SW480 (cell line): Measurements from ENCODE around the gene KRCC1.

ENCODE experiments used
- DNase-seq: peaks from one replicate; pipeline ENCODE4 v3.0.0-alpha.2; 2016; ENCODE audit warnings: low spot score

KRCC1 gene

DNA sequence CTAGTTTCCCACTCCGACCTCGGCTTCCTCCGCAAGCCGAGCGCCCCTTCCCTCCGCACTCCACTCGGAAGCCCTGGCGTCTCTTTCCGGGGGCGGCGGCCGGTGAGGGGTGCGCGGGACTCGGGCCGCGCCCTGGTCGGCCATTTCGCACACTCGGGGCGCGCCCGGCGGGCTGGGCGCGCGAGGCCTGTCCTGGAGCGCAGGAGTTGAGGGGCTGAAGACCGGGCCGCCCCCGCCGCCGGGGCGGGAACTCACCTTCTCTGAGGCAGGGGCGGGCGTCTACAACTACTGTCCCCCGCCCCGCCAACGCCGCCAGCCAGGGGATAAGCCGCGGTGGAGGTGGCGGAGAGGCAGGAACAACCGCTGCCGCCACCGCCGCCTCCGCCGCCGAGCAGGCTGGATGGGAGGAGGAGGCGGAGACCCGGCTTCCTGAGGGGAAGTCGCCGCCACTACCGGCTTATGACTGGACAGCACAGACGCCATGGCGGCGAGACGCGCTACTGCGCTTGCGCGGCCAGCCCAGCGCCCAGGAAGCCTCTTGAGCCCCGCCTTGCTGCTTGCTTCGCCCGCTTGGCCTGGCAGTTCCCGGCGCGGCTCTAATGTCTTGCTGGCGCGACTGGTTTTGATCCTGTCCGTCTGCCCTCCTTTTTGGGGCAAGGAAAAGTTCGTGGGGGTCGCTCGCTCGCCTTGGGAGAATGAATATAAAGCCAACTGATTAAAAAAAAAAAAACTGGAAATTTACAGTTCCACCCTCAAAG is at the start of gene KRCC1:
KRCC1 (minus strand) TSS at position 413 of the 758 bp plus-strand sequence. CDS start 27,220 bp downstream, outside the sequence.
- DNase-seq, result peak; percentile 95

DNA sequence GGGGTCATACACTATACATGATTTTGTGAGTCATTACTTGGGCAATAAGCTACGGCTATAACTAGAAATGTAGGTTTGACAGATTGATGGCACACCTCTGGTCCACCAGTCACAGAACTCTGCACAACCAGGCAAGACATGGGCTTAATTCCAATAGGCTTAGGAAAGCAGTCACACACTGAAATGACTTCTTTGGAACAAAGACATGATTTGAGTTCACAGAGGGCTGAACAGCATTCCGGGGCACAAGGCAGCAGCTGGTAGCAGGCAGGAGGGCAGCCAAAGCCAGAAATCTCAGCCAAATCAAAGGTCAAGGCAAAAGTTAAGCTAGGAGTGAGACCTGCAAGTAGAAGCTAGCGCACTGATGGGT is 44.9 kb upstream of the KRCC1 start:
- no peak for DNase-seq

DNA sequence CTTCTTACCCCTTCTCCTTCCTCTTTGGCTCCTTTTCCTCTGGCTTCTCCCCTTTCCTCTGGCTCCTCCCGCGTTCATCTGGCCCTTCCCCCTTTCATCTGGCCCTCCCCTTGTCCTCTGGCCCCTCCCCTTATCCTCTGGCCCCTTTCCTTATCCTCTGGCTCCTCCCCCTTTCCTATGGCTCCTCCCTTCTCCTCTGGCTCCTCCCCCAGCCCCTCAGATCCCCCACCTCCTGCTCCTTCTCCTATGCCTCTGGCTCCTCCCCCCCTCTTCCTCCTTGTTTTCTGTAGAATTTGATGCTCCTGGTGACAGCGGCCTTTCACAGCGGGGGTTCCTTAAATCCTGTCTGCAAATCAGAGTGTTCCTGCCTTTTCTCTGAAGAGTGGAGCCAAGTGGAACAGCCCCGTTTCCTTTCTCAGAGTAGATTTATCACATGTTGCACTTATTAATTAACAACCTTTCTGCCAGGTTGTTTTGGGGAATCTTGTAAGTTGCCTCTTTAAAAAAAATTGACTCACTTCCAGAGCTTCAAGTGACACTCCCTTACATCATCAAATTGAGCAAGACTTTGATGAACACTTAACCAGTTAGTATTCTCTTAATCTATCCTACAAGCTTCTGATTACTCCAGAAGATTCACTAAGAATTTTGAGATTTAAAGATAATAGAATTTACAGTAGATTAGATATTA is 44.4 kb upstream of the KRCC1 start:
- peak; percentile 16 for DNase-seq

DNA sequence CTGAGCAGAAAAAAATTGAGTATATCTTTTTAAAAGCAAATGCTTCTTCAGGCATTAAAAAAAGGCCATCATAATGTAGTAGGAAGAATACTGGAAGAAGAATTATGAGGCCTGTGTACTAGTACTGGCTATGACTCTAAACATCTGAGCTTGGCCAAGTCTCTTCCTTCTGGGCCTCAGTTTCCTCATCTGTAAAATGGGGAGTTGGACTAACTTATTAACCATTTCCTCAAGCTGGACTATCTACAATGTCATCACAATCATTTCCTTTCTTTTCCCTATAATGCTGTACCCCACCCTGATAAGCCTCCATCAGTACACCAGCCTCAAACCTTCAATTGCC is 42.9 kb upstream of the KRCC1 start:
- DNase-seq, result no peak

DNA sequence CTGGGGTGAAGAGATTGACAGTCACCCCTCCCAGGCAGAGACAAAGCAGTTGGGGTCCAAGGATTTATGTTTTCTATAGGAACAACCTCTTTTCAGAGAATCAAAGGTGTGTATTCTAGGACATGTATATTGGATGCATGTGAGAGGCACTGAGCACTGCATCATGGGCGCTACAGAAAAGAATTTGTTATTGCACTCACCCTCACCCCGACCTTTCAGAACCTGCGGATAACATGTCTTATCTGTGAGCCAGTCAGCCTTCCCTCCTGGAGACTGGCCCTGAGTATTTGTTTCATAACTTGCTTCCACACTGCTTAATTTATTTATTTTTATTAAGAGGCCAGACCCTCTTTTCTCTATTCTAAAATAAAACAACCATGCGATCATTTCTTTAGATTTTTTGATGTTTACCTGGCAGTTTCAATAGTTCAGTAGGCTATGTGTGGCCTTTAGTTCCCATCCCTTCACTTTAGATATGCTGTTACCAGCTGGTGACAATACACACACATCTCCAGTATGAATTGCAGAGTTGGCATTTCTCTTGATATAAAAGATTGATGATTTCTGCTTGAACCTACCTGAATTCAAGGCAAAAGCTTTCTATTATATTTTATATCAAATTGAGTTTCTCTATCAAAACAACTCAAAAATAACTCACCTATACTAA is 42.4 kb upstream of the KRCC1 start:
- no peak for DNase-seq

DNA sequence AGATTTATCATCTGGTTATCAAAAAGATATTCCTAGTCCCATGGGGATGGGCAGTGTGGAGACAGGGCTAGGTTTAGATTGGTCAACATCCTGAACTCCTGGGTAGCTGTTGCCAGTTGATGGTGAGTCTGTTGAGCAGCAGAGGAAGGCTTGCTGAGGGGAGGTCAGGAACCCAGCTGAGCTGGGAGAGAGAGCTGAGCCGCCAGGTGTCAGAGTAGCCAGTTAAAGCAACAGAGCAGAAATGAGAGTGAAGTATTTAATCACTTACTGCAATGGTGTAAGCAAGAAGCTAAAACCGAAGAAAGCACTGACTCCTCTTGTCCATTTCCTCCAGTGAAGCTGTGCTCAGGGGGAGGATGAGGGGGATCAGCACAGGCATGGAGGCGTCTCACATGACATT is 41.6 kb upstream of the KRCC1 start:
- no peak for DNase-seq

DNA sequence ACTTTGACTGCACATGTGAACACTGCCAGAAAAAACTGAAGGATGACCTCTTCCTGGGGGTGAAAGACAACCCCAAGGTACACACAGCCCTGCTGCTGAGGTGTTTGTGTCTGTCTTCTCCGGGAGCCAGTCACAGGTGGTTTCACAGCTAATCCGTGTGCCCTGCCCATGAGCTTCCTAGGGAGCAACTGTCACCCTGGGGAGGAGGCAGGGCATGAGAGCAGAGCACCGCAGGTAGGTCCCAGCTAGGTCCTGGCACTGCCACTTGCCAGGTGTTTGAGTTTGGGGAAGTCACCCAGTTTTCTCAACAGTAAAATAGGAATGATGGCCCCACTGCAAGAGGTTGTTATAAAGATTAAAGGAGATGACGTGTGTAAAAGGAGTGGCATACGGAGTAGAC is 41.1 kb upstream of the KRCC1 start:
- no peak for DNase-seq

DNA sequence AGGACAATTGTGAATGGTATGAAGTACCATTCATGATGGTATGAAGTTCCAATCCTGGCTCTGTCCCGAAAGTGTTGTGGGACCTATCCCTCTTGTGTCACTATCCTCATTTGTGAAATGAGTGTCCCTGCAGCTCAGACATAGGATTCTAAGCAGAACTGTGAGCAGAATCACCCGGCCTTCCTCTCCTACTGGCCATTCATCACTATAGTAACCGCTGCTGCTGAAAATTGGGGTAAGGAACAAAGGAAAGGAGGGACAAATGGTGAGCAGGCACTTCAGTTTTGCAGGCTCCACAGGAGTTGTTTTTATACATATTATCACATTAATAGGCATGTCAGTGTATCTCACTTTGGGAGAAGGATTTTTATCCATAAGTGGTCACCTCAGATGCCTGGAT is 39.4 kb upstream of the KRCC1 start:
- no peak for DNase-seq

DNA sequence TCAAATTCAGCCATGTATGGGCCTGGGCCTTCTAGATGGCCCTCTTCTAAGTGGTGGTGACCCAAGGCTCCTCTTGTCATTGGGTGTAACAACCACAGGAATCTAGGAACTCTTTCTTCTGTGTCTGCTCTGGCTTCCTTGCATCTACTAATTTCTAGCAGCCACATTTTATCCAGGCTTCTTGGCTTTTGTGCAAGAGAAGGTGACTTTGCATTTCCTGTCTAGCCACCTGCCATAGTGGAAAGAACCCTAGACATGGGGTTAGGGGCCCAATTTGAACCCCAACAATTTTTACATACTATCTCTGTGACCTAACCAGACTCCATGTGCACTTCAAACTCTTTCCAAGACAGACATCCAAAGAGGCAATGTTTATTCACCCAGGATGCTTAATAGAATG is 37.2 kb upstream of the KRCC1 start:
- no peak for DNase-seq

DNA sequence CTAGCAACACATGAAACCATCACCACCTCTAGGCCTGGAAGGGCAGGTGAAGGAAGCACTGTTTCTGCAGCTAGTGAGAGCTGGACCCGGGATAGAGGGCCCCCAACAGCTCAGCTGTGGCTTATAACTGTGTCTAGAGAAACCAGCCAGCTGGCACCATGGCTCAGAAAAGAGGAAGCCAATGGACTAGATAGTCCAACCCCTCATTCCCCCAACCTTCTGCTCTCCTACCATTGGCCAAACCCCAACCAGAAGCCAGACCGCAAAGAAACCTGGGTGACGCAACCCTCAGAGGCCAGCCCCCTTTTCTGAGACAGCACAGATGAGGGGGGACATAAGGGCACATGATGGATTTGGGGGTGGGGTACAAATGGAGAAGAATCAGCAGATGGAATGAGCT is 36.4 kb upstream of the KRCC1 start:
- DNase-seq, result no peak

DNA sequence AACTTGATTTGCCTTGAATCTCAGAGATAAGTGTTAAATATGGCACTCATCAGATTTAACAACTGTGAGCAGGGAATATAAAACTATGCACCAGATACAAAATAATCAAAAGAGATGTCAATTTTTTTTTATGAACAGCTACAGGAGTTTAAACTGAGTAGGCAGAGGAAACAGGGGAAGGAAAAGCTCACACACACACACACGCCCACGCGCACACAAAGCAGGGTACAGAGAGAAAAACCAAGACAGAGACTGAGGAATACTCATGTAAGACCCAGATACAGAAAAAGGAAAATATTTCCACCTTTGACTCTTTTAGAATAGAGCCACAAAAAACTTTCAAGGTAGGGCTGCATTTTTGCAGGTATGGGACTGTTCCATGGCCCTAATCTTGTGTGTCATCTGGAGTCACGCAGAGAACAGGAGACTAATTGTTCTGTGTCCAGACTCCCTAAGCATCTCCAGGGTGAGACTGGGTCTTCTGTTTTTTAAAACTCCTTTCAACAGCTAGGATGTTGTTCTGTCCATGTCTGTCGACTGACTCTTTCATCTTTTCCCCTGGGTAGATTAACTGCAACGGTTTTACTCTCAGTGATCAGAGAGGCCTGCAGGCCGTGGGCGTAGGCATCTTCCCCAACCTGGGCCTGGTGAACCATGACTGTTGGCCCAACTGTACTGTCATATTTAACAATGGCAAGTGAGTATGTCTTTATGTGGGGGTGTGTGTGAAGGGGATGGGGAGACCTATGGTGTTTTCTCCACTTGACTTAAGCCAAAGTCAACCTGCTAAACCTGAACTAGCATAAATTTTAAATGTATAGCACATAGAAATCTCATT is 35.1 kb upstream of the KRCC1 start:
- no peak for DNase-seq

DNA sequence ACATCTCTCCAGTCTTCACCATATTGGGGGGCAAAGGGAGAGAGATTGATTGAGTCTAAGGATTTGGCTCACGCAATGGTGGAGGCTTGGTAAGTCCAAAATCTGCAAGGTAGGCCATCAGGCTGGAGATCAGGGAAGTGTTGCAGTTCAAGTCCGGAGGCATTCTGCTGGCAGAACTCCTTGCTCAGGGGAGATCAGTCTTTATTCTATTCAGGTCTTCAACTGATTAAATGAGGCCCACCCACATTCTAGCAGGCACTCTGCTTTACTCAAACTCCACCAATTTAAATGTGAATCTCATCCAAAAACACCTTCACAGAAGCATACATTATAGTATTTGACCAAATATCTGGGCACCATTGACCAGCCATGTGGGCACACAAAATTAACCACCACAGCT is 33.4 kb upstream of the KRCC1 start:
- DNase-seq, result no peak

DNA sequence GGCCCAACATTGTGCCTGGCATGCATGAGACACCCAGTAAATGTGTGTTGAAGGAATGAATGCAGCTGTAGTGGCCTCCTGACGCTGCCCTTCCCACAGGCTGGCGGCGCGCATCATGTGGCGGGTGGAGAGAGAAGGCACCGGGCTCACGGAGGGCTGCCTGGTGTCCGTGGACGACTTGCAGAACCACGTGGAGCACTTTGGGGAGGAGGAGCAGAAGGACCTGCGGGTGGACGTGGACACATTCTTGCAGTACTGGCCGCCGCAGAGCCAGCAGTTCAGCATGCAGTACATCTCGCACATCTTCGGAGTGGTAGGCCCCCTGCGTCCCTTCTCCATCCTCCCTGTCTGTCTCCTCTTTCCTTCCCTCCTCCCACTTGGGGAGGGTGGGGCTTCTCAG is 32.2 kb upstream of the KRCC1 start:
- DNase-seq, result no peak

DNA sequence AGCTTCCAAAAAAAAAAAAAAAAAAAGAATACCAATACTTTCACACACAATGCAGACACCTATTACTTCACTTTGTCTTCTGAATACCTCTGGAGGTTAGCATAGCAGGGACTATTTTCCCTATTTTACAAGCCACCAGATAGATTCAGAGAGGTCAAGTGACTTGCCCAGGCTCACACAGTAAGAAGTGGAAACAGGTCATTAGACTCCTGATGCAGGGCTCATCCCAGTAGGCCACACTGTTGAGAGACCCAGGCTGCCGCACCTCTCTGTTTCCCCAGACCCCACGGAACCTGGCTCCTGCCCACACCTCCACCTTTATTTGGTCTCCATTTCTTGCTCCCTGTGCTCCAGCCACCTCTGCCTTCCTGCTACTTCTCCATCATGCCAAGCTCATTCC is 31.5 kb upstream of the KRCC1 start:
- DNase-seq, result no peak

DNA sequence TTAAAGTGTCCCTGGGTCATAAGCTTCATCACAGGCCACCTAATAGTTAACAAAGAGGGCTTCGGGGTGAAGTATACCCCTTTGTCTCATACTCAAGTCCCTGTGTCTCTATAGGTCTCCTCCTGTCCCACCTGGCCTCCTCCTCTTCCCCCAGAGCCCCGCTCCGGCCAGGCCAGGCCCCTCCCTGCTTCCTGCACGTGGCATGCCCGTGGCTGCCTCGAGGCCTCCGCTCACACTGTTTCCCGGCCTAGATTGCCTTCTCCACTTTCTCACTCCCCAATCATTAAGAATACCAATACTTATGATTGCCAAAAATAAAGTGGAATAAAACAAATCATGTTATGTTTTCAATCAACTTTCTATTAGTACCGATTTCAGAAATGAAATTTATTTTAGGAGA is 30.8 kb upstream of the KRCC1 start:
- no peak for DNase-seq

DNA sequence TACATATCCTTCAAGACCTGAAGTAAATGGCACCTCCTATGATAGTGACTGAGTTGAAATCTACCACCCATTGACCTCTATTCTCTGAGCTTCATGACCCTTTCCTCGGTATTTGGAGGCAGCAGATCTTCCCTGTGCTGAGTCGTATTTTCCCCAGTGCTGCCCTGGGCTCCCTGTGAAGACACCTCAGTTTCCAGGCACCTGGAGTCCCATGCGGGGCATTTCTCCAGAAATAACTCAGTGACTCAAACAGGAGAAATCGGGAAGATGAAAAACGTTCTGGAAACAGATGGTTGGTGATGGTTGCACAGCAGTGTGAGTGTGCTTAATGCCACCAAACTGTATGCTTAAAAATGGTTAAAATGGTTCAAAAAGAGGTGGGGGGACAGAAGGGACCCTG is 30.0 kb upstream of the KRCC1 start:
- no peak for DNase-seq

DNA sequence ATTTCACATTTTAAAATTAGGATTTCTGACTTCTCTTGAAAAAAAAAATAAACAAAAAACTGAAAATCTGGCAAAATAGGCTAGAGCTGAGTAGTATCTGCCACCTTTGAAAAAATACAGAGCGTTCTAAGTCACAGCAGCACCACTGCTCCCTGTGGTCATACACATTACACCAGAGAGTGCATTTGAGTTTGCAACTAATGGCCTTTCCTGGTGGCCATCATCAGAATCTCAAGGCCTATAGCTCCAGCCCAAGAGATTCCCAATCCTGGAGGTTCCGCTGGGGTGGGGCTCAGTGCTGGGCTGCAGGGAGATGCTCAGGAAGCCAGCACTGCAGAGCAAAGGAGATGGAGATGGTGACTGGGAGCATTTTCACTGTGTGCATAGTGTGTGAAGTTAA is 29.5 kb upstream of the KRCC1 start:
- no peak for DNase-seq

DNA sequence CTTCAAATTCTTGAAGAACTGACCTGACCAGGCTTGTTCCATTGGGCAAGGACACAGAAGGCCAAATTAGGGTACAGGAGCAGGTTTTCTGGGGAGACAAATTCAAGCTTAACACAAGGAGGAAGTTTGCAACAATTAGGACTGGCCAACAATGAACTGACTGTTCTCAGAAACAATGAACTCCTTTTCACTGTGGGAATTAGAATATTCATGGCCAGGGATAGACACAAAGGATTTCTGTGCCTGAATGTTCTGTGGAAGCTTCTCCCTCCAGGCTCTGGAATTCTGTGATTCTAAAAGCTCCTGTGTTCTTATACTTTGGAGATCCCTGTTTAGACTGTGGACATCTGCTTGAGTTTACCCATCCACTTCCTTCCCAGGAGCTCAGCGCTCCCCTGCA is 27.2 kb upstream of the KRCC1 start:
- DNase-seq, result peak; percentile 18

DNA sequence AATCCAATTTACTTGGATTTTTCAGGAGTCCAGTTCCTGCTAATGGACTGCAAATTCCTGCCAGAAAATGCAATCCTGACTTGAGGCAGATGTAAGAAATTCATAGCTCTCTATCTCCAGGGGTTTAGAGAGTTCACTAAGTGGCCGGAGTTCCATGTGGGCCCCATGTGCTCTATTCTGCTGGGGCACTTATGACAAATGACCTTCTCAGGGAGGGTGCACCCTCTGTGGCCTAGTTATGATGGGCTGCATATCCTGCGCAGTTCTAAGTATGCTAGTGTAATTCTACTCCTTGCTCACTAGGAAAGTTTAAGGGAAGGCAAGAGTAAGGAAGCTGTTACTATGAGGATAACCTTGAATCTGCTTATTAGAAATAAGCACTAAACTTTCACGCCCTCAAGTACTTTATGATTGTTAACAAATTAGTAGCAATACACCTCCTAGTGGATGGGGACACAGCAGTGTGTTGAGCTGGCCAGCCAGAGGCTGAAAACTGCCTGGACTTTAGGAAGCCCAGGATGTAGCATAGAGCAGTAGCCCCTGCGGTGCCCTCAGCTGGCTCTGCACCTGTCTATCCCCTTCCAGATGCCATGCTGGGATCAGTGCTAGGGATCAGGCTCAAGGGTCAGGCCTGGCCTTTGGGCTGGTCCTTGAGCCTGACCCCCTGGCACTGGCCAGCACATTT is 26.5 kb upstream of the KRCC1 start:
- no peak for DNase-seq

DNA sequence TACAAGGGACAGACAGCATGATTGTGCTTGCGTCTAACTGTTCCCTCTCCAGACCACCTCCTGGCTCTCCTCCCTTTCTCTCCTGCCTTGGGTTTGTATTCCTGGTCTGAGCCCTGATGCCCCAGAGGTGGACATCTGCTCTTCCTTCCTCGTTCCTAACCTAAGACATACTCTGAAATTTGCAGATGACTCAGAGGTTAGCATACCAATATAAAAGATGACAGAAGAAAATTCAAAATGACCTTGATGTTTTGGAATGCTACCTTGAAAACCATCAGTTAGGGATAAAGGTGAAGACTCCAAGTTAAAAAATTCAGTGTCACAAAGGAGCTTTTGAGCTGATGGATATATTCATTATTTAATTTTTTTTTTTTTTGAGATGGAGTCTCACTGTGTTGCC is 25.0 kb upstream of the KRCC1 start:
- no peak for DNase-seq

DNA sequence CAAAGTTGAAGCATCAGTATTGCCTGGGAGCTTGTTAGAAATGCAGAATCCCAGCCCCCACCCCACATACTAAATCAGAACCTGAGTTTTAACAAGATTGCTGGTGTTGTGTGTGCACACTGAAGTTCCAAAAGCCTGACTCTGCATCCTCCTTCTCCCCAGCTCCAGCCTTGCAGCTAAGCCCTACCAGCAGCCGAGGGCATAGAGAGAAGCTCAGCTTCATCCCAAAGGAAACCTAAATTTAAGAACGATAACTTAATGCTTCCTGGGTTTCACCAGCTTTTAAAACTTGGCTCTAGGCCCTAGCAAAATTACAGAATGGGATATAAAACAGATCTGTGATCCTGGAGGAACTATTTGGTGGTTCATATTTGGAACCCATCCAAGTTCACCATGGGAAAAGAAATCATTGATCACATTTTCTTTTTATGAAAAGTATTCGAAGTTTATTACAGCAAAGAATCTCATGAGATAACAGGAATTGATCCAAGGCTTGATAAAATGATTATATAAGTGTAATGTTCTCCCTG is 23.1 kb upstream of the KRCC1 start:
- DNase-seq, result no peak

DNA sequence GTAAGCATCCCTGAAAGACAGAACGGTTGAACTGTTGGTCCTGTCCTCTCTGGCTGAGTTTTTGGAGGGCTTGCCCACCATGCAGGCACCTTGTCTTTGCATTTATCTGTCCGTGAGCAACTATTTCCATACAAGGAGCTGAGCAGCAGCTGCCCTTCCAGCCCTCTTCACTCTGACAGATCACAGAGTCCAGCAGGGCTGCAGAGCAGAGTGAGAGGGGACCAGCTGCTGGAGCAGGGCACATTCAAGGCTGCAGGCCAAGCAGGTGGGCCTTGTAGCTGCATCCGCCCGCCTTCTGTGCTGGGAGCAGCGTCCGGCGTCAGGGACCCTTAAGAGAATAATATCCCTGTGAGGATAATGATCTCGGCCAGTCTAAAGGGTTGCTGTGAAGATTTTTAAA is 21.5 kb upstream of the KRCC1 start:
- DNase-seq, result no peak
